Measurements from ENCODE around the gene C1orf87.

C1orf87 gene

DNA sequence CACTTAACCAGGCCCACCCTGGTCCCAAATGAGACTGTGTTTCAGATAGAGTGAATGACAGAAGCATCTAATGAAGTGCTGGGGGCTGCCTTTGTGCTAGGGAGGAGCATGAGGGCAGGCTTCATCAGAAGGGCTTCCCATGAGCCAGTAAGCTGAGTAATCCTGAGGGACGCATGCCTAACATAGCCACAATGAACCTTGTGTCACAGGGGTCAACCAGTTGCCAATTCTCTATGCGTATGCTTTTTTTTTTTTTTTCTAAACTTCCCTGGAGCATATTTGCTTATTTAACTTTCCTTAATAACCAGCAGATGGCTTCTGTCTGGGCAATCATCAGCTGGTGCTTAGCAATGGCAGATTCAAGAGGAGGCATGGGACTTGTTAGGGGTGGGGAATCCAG is 121.5 kb downstream of the C1orf87 start:
- Mint-ChIP-seq H3K36me3 (no peaks in the 10 kb centered on the region), H3K27ac (no peak overlapping the region), H3K4me1 (no peaks in the 10 kb centered on the region), H3K4me3 (no peak overlapping the region), H3K9me3 (no peaks in the 10 kb centered on the region)
- ATAC-seq (no peak), DNase-seq (ENCODE audit: low spot score in 2 of 2) (no peak)

DNA sequence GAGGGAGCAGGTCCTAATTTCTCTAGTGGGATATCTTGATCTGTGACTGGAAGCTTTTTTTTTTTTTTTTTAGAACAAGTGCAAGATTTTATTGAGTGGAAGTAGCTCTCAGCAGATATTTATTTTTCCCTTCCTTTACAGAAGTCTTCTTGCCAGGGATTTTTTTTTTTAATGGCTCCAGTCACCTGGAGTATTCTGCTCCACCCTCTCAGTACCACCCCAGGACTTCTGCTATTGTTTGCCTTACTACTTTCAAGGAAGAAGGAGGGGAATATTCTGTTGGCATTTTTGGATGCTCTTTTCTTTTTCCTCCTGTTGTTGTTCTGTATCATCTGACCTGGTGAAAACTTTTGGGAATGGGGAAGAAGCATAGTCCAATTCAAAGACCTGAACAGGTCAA is 123.9 kb downstream of the C1orf87 start:
- no peak for ATAC-seq
- Mint-ChIP-seq H3K36me3 (no peaks in the 10 kb centered on the region), H3K9me3 (no peaks in the 10 kb centered on the region), H3K4me3 (no peak overlapping the region), H3K27ac (no peak overlapping the region), H3K4me1 (no peaks in the 10 kb centered on the region)
- DNase-seq (ENCODE audit: low spot score in 2 of 2), result no peak

DNA sequence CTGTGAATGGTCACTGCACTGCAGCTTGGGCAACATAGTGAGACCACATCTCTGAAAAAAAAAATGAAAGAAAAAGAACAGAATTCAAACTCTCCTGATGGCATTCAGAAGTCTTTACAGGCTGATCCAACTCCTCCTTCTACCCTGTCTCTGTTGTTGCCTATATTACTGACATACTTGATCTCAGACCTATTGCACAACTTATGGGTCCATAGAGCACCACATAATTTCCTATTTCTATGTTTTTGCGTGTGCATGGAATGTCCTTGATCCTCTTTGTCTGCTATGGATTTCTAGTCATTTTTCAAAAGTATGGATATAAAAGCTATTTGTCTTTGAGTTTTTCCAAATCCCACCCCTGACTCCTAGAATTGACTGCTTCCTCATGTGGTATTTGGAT is 124.6 kb downstream of the C1orf87 start:
- Mint-ChIP-seq H3K36me3 (no peaks in the 10 kb centered on the region), H3K4me3 (no peak overlapping the region), H3K9me3 (no peaks in the 10 kb centered on the region), H3K4me1 (no peaks in the 10 kb centered on the region), H3K27ac (no peak overlapping the region)
- ATAC-seq, result no peak
- DNase-seq (ENCODE audit: low spot score in 2 of 2), result no peak

DNA sequence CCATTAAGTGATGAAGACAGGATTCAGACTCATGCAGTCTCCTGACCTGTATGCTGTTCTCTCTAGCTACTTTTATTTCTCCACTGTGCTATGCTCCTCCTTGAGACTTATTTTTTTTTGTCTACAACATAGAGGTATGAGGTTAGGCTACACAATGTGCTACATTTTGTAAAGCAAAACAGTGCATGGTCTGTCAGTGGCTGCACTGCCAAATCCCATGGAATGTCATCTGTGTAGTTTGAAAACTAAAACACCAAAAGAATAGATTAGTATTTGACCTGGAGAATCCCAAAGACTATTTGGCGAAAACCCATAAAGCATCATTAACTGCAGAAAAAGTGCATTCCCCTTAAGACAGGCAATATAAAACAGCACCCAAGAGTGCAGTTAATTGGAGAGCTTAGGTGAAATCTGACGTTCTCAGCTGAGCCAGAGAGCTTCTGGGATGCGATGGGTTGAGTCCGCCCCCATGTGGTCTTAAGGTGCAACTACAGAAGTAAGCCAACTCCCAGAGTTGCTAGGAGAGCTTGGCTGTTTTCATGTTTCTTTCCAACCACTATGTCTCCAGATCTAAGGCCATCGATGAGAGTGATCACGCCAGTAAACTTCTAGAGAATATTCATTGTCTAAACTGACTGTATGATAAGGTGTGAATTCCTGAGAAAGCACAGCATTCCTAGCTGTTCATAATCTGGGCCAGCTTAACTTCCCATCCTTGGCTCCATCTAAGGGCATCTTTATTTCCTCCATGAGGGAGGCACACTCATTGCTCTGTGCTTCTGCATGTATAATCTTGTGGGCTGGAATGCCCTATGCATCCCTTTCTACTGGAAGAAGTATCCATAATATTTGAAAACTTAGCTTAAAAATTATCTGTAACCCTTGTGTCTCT is 126.3 kb downstream of the C1orf87 start:
- no peak overlapping the region for H3K27ac Mint-ChIP-seq
- peak in 1 of 2 donors; percentile 57 for DNase-seq (ENCODE audit: low spot score in 2 of 2)

DNA sequence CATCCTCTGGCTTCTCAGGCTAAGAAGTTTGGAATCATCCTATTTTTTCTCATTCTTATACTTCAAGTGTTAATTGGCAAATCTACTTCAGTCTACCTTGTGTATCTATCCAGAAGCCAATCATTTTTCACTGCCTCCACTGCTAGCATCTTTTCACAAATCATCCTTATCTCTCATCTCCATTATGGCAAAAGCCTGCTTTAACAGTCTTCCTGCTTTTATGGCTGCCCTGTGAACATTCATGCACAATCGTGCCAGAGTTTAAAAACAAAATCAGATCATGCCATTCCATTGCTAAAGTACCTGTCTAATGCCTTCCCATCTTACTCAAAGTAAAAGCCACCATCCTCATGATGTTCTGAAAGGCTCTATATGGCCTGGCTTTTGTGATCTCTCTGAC is 127.8 kb downstream of the C1orf87 start:
- no peaks in the 10 kb centered on the region for H3K4me1 Mint-ChIP-seq
- no peaks in the 10 kb centered on the region for H3K9me3 Mint-ChIP-seq
- no peaks in the 10 kb centered on the region for H3K36me3 Mint-ChIP-seq
- ATAC-seq, result no peak
- no peak overlapping the region for H3K27ac Mint-ChIP-seq
- DNase-seq (ENCODE audit: low spot score in 2 of 2), result no peak
- no peak overlapping the region for H3K4me3 Mint-ChIP-seq

More for the DNA sequence above, 126.3 kb downstream of the C1orf87 start:
- no peaks in the 10 kb centered on the region for H3K4me1 Mint-ChIP-seq
- ATAC-seq, result peak; percentile 81
- no peaks in the 10 kb centered on the region for H3K36me3 Mint-ChIP-seq
- no peaks in the 10 kb centered on the region for H3K9me3 Mint-ChIP-seq
- no peak overlapping the region for H3K4me3 Mint-ChIP-seq
